Left lung (tissue), 10 donors: ENCODE data around the gene SOCS3. TPM values are rescaled to one million over a fixed set of nuclear protein-coding genes. Genes with fewer than 3 reads are reported as not detected.
A peak's percentile ranks its signal among the peaks of the same experiment; 100 is the strongest.

Experiments used
- ATAC-seq: fragments of 200-7000 bp; cut with Tn5 transposase; one replicate; pipeline ENCODE4 v1.9.1; 2020; ENCODE audit warnings: moderate library complexity
- DNase-seq, 4 donors: peaks; one replicate each; pipeline ENCODE4 v3.0.0-alpha.2; 2013 to 2020
- H3K27ac ChIP-seq, 2 donors: fragments of 200-600 bp; sonication (generic) in 1 of 2; one replicate each; pipeline versions ENCODE4 v1.5.0 to v1.8.0; 2020 to 2021
- H3K27me3 ChIP-seq, 2 donors: fragments of 200-600 bp; sonication (generic) in 1 of 2; one replicate each; pipeline versions ENCODE4 v1.5.0 to v1.8.0; 2020 to 2021
- H3K36me3 ChIP-seq, 2 donors: fragments of 200-600 bp; sonication (generic) in 1 of 2; one replicate each; pipeline versions ENCODE4 v1.5.0 to v1.8.0; 2020 to 2021
- H3K4me1 ChIP-seq, 2 donors: fragments of 200-600 bp; one replicate each; pipeline ENCODE4 v1.8.0; 2021
- H3K4me3 ChIP-seq, 2 donors: fragments of 200-600 bp; sonication (generic) in 1 of 2; one replicate each; pipeline versions ENCODE4 v1.5.0 to v1.8.0; 2020 to 2021; ENCODE audit warnings: mild to moderate bottlenecking in 1 of 2
- H3K9me3 ChIP-seq, 2 donors: fragments of 200-600 bp; sonication (generic) in 1 of 2; one replicate each; pipeline versions ENCODE4 v1.5.0 to v1.8.0; 2020 to 2021
- intact Hi-C, 2 donors: fragments of 100-400 bp; cut with DNase I; formaldehyde crosslinking; loops; one replicate each; pipeline versions ENCODE4 v1.11.2 to v1.14.2; 2022
- polyA plus RNA-seq, 6 donors: library from polyadenylated mRNA; unstranded; fragments of 120-200 nt; gene quantifications; one replicate each; pipeline ENCODE4 v1.2.1, GENCODE V29; 2013; ENCODE audit not compliant: insufficient read length in 6 of 6
- total RNA-seq, 2 donors: library from RNA; stranded (reverse); fragmentation: NEBNext Ultra II Directional; extraction: Animal tissue kit (Norgen Biotek cat#: 25700); gene quantifications; one replicate each; pipeline ENCODE4 v1.2.1, GENCODE V29; 2021
- TF ChIP-seq, protein P1 (sequence below), 2 donors: fragments of 200-600 bp; sonication (generic) in 1 of 2; IDR thresholded peaks; one replicate each; pipeline versions ENCODE4 v1.5.0 to v1.8.0; 2021; ENCODE audit warnings: antibody characterized with exemption in 2 of 2
- donor health status: DM: no; HTN: yes; CAD: no.
- donor health status: DM: no; HTN: no; CAD: no.

SOCS3 gene
- total and polyA plus RNA-seq, 8 donors = 4.7 to 118 (median 40.7) TPM

GRCh38 chr17:78330570-78331224, 29.2 kb downstream of the SOCS3 start:
- Histone ChIP-seq H3K9me3 (no peaks in the 10 kb centered on the region), H3K36me3 (no peaks in the 10 kb centered on the region), H3K27ac (no peak overlapping the region), H3K4me3 (no peak overlapping the region), H3K27me3 (no peaks in the 10 kb centered on the region), H3K4me1 (peaks cover 10 to 67% of the 10 kb centered on the region in 2 donors)
- peak in 1 of 4 donors; percentile 69 for DNase-seq
- intact Hi-C loops = no loop called here
- peak; percentile 76 for ATAC-seq
- TF ChIP-seq, protein P1, sequence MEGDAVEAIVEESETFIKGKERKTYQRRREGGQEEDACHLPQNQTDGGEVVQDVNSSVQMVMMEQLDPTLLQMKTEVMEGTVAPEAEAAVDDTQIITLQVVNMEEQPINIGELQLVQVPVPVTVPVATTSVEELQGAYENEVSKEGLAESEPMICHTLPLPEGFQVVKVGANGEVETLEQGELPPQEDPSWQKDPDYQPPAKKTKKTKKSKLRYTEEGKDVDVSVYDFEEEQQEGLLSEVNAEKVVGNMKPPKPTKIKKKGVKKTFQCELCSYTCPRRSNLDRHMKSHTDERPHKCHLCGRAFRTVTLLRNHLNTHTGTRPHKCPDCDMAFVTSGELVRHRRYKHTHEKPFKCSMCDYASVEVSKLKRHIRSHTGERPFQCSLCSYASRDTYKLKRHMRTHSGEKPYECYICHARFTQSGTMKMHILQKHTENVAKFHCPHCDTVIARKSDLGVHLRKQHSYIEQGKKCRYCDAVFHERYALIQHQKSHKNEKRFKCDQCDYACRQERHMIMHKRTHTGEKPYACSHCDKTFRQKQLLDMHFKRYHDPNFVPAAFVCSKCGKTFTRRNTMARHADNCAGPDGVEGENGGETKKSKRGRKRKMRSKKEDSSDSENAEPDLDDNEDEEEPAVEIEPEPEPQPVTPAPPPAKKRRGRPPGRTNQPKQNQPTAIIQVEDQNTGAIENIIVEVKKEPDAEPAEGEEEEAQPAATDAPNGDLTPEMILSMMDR (IDR thresholded peaks at IDR 0.05) = no peak

DNA sequence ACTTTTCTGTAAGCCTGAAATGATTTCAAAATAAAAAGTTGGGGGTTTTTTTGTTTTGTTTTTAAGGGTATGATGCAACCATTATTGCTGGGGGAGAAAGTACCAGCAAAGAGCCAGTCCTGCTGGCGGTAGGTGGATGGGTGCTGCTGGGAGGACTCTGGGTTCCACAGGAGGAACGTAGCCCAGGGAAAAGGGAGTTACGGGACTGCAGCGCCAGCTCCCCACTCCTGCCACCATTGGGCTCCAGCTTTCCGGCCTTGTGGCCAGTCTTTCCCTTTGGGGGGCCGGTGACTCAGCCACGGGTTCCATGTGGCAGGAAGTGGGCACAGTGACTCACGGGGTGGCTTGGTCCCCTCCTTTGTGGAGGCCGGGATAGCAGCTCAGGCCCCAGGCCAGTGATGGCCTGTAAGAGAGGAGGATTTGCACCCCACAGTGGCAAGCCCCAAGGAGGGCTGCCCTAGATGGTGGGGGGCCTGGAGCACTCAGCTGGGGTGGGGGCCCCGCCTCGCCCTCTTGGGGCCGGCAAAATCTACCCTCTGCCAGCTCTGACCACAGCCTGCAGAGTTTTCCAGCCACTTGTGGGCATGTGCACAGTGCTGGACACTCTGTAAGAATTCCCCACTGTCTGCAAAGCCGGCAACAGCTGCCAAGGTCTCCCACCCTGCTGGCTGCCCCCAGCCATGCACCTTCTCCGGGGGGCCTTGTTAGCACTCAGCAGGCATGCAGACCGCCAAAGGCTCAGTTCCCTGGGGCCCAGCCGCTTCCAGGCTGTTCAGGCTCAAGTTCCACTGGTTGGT, 30.4 kb downstream of the SOCS3 start:
- Histone ChIP-seq H3K36me3 (no peaks in the 10 kb centered on the region), H3K9me3 (no peaks in the 10 kb centered on the region), H3K27ac (peak overlapping the region; percentile 31 to 48), H3K27me3 (no peaks in the 10 kb centered on the region), H3K4me1 (peaks cover 5 to 69% of the 10 kb centered on the region in 2 donors), H3K4me3 (no peak overlapping the region)
- peak in 2 of 4 donors; percentile 59 to 85 for DNase-seq
- ATAC-seq = peak; percentile 9
- TF ChIP-seq, protein P1 (IDR thresholded peaks at IDR 0.05) = no peak
- intact Hi-C loops = no loop called here

GRCh38 chr17:78327880-78328279, 32.0 kb downstream of the SOCS3 start:
- intact Hi-C loops = no loop called here
- no peak overlapping the region for H3K4me3 ChIP-seq
- no peaks in the 10 kb centered on the region for H3K36me3 ChIP-seq
- H3K27me3 ChIP-seq = no peaks in the 10 kb centered on the region
- H3K27ac ChIP-seq = no peak overlapping the region
- ATAC-seq (no peak), DNase-seq (no peak)
- TF ChIP-seq, protein P1 (IDR thresholded peaks at IDR 0.05) = no peak
- no peaks in the 10 kb centered on the region for H3K9me3 ChIP-seq
- peaks cover 13 to 75% of the 10 kb centered on the region in 2 donors for H3K4me1 ChIP-seq

- Histone ChIP-seq H3K27me3 (no peaks in the 10 kb centered on the region), H3K4me3 (no peak overlapping the region), H3K9me3 (no peaks in the 10 kb centered on the region), H3K27ac (peak overlapping the region; percentile 86 to 92), H3K4me1 (peaks cover 15 to 63% of the 10 kb centered on the region in 2 donors), H3K36me3 (no peaks in the 10 kb centered on the region)
- intact Hi-C loops = no loop called here
- TF ChIP-seq, protein P1 (IDR thresholded peaks at IDR 0.05) = no peak
- DNase-seq (peak in 1 of 4 donors; percentile 36), ATAC-seq (peak; percentile 35)
Observed at GRCh38 chr17:78325076-78325687, 34.7 kb downstream of the SOCS3 start.
